Measurements from ENCODE around the gene TEP1. TPM values are rescaled to one million over a fixed set of nuclear protein-coding genes. Genes with fewer than 3 reads are reported as not detected.
"Not testable (repeated sequence)": the region's sequence is repeated elsewhere in the genome, so short reads cannot be mapped to it uniquely, and the experiment has no call there.

The TEP1 gene
- total RNA-seq, 1 experiment from 2014 or later, result 15.8 TPM

DNA sequence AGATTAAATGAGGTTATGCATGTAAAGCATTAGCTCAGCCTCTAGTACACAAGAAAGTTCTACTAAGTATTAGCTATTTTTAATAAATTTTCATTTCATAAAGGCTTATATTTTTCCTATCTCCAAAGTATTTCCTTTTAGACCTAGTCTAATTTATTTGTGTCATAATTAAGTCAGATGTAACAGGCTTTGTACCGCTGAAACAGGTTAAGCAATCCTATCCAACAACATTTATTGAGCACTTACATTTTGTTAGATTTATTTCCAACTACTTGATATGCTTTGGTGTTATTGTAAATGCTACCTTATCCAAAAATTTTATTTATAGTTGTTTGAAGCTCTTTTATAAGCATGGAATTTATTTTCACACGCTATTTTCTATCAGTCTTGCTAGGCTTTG is 71.7 kb downstream of the TEP1 start:
- H3K4ac ChIP-seq (ENCODE audit: low read depth, low read length), result no peak overlapping the region
- no peaks in the 10 kb centered on the region for H3K9me3 Mint-ChIP-seq
- no peak overlapping the region for H3K27ac Mint-ChIP-seq
- H3T11ph ChIP-seq (ENCODE audit: low read length), result no peak overlapping the region
- no peaks in the 10 kb centered on the region for H3K23me2 ChIP-seq (ENCODE audit: insufficient read length, low read depth, low read length, poor library complexity, severe bottlenecking)
- H3K14ac ChIP-seq (ENCODE audit: insufficient read depth, low read length), result no peak overlapping the region
- no peak overlapping the region for H2BK15ac ChIP-seq (ENCODE audit: low read depth, low read length)
- no peak overlapping the region for H3K4me2 ChIP-seq (ENCODE audit: insufficient read depth, insufficient read length, low read length)
- H2BK120ac ChIP-seq (ENCODE audit: low read depth, low read length, poor library complexity, severe bottlenecking), result no peak overlapping the region
- no peak overlapping the region for H4K91ac ChIP-seq (ENCODE audit: insufficient read length, low read depth, low read length)
- H3K27me3 Mint-ChIP-seq (ENCODE audit: low read depth), result peaks cover 2% of the 10 kb centered on the region; the same call in 1 of the 2 replicates
- no peaks in the 10 kb centered on the region for H3K4me1 ChIP-seq (ENCODE audit: insufficient read depth, low read length)
- no peak overlapping the region for H3K27ac ChIP-seq (ENCODE audit: insufficient read length, low read depth, low read length)
- H3K56ac ChIP-seq (ENCODE audit: insufficient read length, low read depth, low read length), result no peak overlapping the region
- no peak overlapping the region for H2BK20ac ChIP-seq (ENCODE audit: low read depth, low read length, poor library complexity, severe bottlenecking)
- no CpG with 5 or more reads among the region's 2 CpGs for WGBS (ENCODE audit: extremely low coverage, insufficient read length, low lambda C conversion rate)
- no peak overlapping the region for H4K5ac ChIP-seq (ENCODE audit: insufficient read length, low read depth, low read length)
- H3K9ac ChIP-seq (ENCODE audit: extremely low read depth, insufficient read length, low read length), result peak overlapping the region; percentile 9
- H4K20me1 ChIP-seq (ENCODE audit: control insufficient read depth, insufficient read depth, insufficient read length), result no peaks in the 10 kb centered on the region
- H2AFZ ChIP-seq (ENCODE audit: low read length), result no peak overlapping the region
- no peaks in the 10 kb centered on the region for H3K27me3 ChIP-seq (ENCODE audit: insufficient read depth, low read length)
- no peak overlapping the region for H3K18ac ChIP-seq (ENCODE audit: insufficient read length, low read depth, low read length)
- H2BK12ac ChIP-seq (ENCODE audit: insufficient read length, low read depth, low read length), result no peak overlapping the region
- DNase-seq, result no peak
- H3K36me3 Mint-ChIP-seq (ENCODE audit: insufficient read depth in 1 of 3, low read depth in 3 of 3), result peaks cover 16 to 20% (median 18%) of the 10 kb centered on the region in 3 experiments
- H2BK5ac ChIP-seq (ENCODE audit: insufficient read length, low read length), result no peak overlapping the region
- H3K79me1 ChIP-seq (ENCODE audit: insufficient read depth, low read depth, low read length, poor library complexity, severe bottlenecking), result no peaks in the 10 kb centered on the region
- H3K4me1 Mint-ChIP-seq, result peaks cover 4 to 5% of the 10 kb centered on the region in 2 experiments; a peak in 3 of 4 replicates
- TF ChIP-seq, protein P1, sequence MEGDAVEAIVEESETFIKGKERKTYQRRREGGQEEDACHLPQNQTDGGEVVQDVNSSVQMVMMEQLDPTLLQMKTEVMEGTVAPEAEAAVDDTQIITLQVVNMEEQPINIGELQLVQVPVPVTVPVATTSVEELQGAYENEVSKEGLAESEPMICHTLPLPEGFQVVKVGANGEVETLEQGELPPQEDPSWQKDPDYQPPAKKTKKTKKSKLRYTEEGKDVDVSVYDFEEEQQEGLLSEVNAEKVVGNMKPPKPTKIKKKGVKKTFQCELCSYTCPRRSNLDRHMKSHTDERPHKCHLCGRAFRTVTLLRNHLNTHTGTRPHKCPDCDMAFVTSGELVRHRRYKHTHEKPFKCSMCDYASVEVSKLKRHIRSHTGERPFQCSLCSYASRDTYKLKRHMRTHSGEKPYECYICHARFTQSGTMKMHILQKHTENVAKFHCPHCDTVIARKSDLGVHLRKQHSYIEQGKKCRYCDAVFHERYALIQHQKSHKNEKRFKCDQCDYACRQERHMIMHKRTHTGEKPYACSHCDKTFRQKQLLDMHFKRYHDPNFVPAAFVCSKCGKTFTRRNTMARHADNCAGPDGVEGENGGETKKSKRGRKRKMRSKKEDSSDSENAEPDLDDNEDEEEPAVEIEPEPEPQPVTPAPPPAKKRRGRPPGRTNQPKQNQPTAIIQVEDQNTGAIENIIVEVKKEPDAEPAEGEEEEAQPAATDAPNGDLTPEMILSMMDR (conservative IDR thresholded peaks at IDR 0.05), result no peak
- H3K9me3 ChIP-seq (ENCODE audit: control insufficient read depth, low read depth, low read length), result no peaks in the 10 kb centered on the region
- no peak overlapping the region for H2AK5ac ChIP-seq (ENCODE audit: insufficient read length, low read length)
- no peaks in the 10 kb centered on the region for H3K79me2 ChIP-seq (ENCODE audit: insufficient read depth, low read length)
- H4K8ac ChIP-seq (replicated peaks; ENCODE audit: insufficient read length, low read depth, low read length), result no peak overlapping the region
- no peak overlapping the region for H3K23ac ChIP-seq (ENCODE audit: insufficient read length, low read depth, low read length)
- H3K4me3 Mint-ChIP-seq, result peak overlapping the region; percentile 88 to 92

DNA sequence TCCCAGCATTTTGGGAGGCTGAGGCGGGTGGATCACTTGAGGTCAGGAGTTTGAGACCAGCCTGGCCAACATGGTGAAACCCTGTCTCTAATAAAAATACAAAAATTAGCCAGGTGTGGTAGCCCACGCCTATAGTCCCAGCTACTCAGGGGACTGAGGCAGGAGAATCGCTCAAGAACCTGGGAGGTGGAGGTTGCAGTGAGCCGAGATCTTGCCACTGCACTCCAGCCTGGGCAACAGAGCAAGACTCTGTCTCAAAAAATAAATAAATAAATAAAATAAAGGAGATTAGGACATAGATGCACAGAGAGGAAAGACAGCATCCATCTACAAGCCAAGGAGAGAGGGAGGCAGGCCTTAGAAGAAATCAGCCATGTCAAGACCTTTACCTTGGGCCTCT is 72.3 kb downstream of the TEP1 start:
- H4K91ac ChIP-seq (ENCODE audit: insufficient read length, low read depth, low read length); H3K4me1 ChIP-seq (ENCODE audit: insufficient read depth, low read length); H2AFZ ChIP-seq (ENCODE audit: low read length); H4K20me1 ChIP-seq (ENCODE audit: control insufficient read depth, insufficient read depth, insufficient read length); H3K79me1 ChIP-seq (ENCODE audit: insufficient read depth, low read depth, low read length, poor library complexity, severe bottlenecking); H3K27ac Mint-ChIP-seq; H3K23me2 ChIP-seq (ENCODE audit: insufficient read length, low read depth, low read length, poor library complexity, severe bottlenecking); H3K9me3 ChIP-seq (ENCODE audit: control insufficient read depth, low read depth, low read length); H2BK20ac ChIP-seq (ENCODE audit: low read depth, low read length, poor library complexity, severe bottlenecking); H3T11ph ChIP-seq (ENCODE audit: low read length); H3K23ac ChIP-seq (ENCODE audit: insufficient read length, low read depth, low read length); DNase-seq; H2BK5ac ChIP-seq (ENCODE audit: insufficient read length, low read length); H3K27me3 ChIP-seq (ENCODE audit: insufficient read depth, low read length); H3K4me2 ChIP-seq (ENCODE audit: insufficient read depth, insufficient read length, low read length); H4K8ac ChIP-seq (replicated peaks; ENCODE audit: insufficient read length, low read depth, low read length); H3K79me2 ChIP-seq (ENCODE audit: insufficient read depth, low read length); H4K5ac ChIP-seq (ENCODE audit: insufficient read length, low read depth, low read length); H2AK5ac ChIP-seq (ENCODE audit: insufficient read length, low read length); H3K27ac ChIP-seq (ENCODE audit: insufficient read length, low read depth, low read length); H2BK12ac ChIP-seq (ENCODE audit: insufficient read length, low read depth, low read length); H3K56ac ChIP-seq (ENCODE audit: insufficient read length, low read depth, low read length); H3K18ac ChIP-seq (ENCODE audit: insufficient read length, low read depth, low read length); H3K9me3 Mint-ChIP-seq; H3K14ac ChIP-seq (ENCODE audit: insufficient read depth, low read length); H3K4me1 Mint-ChIP-seq; H3K9ac ChIP-seq (ENCODE audit: extremely low read depth, insufficient read length, low read length); H3K4ac ChIP-seq (ENCODE audit: low read depth, low read length); H2BK120ac ChIP-seq (ENCODE audit: low read depth, low read length, poor library complexity, severe bottlenecking); H3K27me3 Mint-ChIP-seq (ENCODE audit: low read depth); H2BK15ac ChIP-seq (ENCODE audit: low read depth, low read length): not testable (repeated sequence)
- Mint-ChIP-seq H3K4me3 (peak overlapping the region in 1 of 2 experiments; percentile 67; a peak in 3 of 5 replicates), H3K36me3 (ENCODE audit: insufficient read depth in 1 of 3, low read depth in 3 of 3) (peaks cover 11 to 15% (median 14%) of the 10 kb centered on the region in 3 experiments; a peak in 6 of 7 replicates)
- no CpG with 5 or more reads among the region's 4 CpGs for WGBS (ENCODE audit: extremely low coverage, insufficient read length, low lambda C conversion rate)
